ENCODE measurements around the gene UROD. TPM values are rescaled to one million over a fixed set of nuclear protein-coding genes. Genes with fewer than 3 reads are reported as not detected.
"Not testable (repeated sequence)": the region's sequence is repeated elsewhere in the genome, so short reads cannot be mapped to it uniquely, and the experiment has no call there.

Gene UROD
- total RNA-seq, 1 experiment from 2014 or later, result 76.9 TPM

DNA sequence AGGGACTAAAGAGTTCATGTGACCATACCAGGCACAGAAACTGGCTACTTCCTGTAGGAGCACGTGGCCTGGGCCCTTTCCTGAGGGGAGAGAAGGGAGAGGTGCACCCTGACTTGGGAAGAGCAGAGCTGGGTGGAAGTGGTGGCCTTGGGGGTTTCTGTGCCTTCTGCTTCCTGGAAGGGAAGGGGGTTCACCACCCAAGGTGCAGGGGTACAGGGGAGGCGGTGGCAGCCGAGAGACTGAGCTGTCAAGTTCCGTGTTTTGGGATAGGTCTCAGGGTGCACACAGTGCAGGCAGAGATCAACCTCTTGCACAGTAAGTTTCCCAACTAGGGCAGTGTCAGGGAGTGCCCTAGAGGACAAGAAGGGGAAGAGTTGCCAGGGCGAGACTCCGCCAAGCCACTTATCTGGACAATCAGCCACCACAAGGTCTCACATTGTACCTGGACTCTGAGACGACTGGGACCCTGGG, 11.0 kb upstream of the UROD start:
- POLR2A ChIA-PET, result interaction anchor here (1.0 to 2.2 kb wide), 2 partner anchors 10 to 12 kb away, joined by 5 to 6 read pairs; partner anchors contain the start of gene HECTD3
- Mint-ChIP-seq H3K9me3 (ENCODE audit: unreplicated experiment) (no peaks in the 10 kb centered on the region), H3K27ac (ENCODE audit: low read depth, unreplicated experiment) (no peak overlapping the region), H3K4me1 (ENCODE audit: insufficient read depth, unreplicated experiment) (no peaks in the 10 kb centered on the region), H3K36me3 (ENCODE audit: insufficient read depth, unreplicated experiment) (peaks cover 34% of the 10 kb centered on the region), H3K27me3 (ENCODE audit: insufficient read depth, unreplicated experiment) (no peaks in the 10 kb centered on the region), H3K4me3 (ENCODE audit: unreplicated experiment) (no peak overlapping the region)
- TF ChIP-seq, protein P1, sequence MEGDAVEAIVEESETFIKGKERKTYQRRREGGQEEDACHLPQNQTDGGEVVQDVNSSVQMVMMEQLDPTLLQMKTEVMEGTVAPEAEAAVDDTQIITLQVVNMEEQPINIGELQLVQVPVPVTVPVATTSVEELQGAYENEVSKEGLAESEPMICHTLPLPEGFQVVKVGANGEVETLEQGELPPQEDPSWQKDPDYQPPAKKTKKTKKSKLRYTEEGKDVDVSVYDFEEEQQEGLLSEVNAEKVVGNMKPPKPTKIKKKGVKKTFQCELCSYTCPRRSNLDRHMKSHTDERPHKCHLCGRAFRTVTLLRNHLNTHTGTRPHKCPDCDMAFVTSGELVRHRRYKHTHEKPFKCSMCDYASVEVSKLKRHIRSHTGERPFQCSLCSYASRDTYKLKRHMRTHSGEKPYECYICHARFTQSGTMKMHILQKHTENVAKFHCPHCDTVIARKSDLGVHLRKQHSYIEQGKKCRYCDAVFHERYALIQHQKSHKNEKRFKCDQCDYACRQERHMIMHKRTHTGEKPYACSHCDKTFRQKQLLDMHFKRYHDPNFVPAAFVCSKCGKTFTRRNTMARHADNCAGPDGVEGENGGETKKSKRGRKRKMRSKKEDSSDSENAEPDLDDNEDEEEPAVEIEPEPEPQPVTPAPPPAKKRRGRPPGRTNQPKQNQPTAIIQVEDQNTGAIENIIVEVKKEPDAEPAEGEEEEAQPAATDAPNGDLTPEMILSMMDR (IDR thresholded peaks at IDR 0.05; ENCODE audit: unreplicated experiment), result no peak
- no TSS peak for BruUV-seq (replicated peaks)
- intact Hi-C loops (cut with micrococcal nuclease), result no loop called here
- no peak for DNase-seq (ENCODE audit: unreplicated experiment)
- CTCF ChIA-PET, result no interaction called here

DNA sequence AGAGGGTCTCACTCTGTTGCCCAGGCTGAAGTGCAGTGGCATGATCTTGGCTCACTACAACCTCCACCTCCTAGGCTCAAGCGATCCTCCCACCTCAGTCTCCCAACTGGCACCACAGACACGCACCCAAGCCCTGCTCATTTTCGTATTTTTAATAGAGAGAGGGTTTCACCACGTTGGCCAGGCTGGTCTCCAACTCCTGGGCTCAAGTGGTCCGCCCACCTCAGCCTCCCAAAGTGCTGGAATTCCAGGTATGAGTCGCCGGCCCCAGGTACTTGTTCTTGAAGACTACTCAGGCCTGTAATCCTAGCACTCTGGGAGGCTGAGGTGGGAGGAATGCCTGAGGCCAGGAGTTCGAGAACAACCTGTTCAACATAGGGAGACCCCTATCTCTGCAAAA, 10.5 kb upstream of the UROD start:
- BruUV-seq (replicated peaks); H3K27me3 Mint-ChIP-seq (ENCODE audit: insufficient read depth, unreplicated experiment); H3K27ac Mint-ChIP-seq (ENCODE audit: low read depth, unreplicated experiment); H3K4me1 Mint-ChIP-seq (ENCODE audit: insufficient read depth, unreplicated experiment); H3K4me3 Mint-ChIP-seq (ENCODE audit: unreplicated experiment); DNase-seq (ENCODE audit: unreplicated experiment); H3K9me3 Mint-ChIP-seq (ENCODE audit: unreplicated experiment); intact Hi-C loops (cut with micrococcal nuclease): not testable (repeated sequence)
- ChIA-PET POLR2A (interaction anchor here (2.2 kb wide), 1 partner anchor 11 kb away, joined by 5 read pairs; no protein-coding TSS in a partner anchor), CTCF (interaction anchor here (1.8 kb wide), 1 partner anchor 13 kb away, joined by 7 read pairs; no protein-coding TSS in a partner anchor)
- peaks cover 39% of the 10 kb centered on the region for H3K36me3 Mint-ChIP-seq (ENCODE audit: insufficient read depth, unreplicated experiment)

DNA sequence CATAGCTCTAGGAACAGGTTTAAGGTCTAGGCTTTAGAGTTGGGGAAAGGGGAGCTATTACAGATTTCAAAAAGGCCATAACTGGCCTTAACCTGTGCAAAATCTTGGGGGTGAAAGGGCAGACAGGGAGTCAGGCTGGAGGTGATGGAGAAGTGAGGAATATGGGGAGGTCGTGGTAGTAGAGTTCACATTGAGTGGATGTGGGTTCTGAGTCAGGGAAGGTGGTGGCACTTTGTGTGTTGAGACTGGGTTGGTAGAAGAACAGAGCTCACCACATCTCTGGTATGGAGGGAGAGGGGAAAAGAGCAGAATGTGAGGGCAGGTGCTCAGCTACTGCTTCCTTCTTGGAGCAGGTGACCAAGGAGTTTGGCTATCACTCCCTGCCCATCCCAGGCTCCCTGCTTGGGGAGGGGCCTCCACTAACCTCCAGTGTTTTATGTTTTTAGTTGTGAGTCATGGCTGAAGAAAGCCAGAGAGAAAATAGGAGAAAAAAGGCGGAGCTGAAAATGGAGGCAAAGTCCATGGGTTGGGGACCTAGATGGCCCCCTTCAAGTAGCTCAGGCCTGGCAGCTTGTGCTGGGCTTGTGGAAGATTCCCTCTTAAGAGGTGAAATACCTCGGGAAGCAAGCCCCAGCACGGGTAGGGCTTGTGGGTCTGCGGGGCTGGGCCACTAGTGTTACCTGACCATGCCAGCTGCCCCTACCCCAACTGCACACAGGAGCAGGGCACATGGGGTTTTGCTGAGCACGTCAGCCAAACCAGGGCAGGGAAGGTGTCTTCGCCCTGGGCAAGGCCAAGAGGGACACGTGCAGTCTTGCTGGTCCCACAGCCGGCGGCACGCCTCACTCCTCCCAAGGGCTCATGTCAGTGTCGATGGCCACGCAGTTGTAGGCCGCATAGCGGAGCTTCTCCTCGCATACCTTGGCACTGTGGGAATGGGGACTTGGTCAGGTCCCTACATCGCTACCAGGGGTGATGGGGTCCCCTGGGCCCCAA, 9.1 kb upstream of the UROD start:
- Mint-ChIP-seq H3K27ac (ENCODE audit: low read depth, unreplicated experiment) (no peak overlapping the region), H3K4me3 (ENCODE audit: unreplicated experiment) (no peak overlapping the region), H3K27me3 (ENCODE audit: insufficient read depth, unreplicated experiment) (no peaks in the 10 kb centered on the region), H3K4me1 (ENCODE audit: insufficient read depth, unreplicated experiment) (no peaks in the 10 kb centered on the region), H3K9me3 (ENCODE audit: unreplicated experiment) (no peaks in the 10 kb centered on the region), H3K36me3 (ENCODE audit: insufficient read depth, unreplicated experiment) (peaks cover 44% of the 10 kb centered on the region)
- BruUV-seq (replicated peaks), result no TSS peak
- ChIA-PET CTCF (interaction anchor here (0.6 to 1.8 kb wide), 4 partner anchors 9 to 168 kb away, joined by 3 to 7 read pairs (median 4); partner anchors contain the start of gene UROD), POLR2A (no interaction called here)
- TF ChIP-seq, protein P1 (IDR thresholded peaks at IDR 0.05; ENCODE audit: unreplicated experiment), result no peak
- intact Hi-C loops (cut with micrococcal nuclease), result no loop called here
- no peak for DNase-seq (ENCODE audit: unreplicated experiment)

DNA sequence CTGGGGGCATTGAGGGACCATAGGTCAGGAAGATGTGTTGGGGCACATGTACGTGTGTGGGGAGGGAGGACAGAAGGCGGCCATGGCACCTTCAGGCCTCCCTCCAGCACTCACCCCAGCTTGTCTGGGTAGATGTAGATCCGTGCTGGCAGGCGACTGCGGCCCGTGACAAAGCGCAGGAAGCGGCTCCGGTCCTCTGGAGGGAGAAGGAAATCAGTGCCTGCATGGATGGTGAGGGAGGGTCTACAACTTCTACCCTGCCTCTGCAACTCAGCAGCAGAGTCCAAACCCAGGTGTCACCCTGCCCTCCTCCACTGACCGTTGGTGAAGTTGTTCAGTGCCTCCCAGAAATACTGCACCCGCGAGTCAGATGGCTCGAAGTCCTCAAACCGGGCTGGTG, 8.3 kb upstream of the UROD start:
- no peak overlapping the region for H3K4me3 Mint-ChIP-seq (ENCODE audit: unreplicated experiment)
- no peak overlapping the region for H3K27ac Mint-ChIP-seq (ENCODE audit: low read depth, unreplicated experiment)
- ChIA-PET POLR2A (no interaction called here), CTCF (interaction anchor here (0.6 to 1.8 kb wide), 3 partner anchors 11 to 168 kb away, joined by 3 to 7 read pairs (median 3); no protein-coding TSS in a partner anchor)
- BruUV-seq (replicated peaks), result TSS peak; percentile 9
- H3K36me3 Mint-ChIP-seq (ENCODE audit: insufficient read depth, unreplicated experiment), result peaks cover 44% of the 10 kb centered on the region
- H3K9me3 Mint-ChIP-seq (ENCODE audit: unreplicated experiment), result no peaks in the 10 kb centered on the region
- intact Hi-C loops (cut with micrococcal nuclease), result no loop called here
- TF ChIP-seq, protein P1 (IDR thresholded peaks at IDR 0.05; ENCODE audit: unreplicated experiment), result no peak
- no peak for DNase-seq (ENCODE audit: unreplicated experiment)
- no peaks in the 10 kb centered on the region for H3K27me3 Mint-ChIP-seq (ENCODE audit: insufficient read depth, unreplicated experiment)
- no peaks in the 10 kb centered on the region for H3K4me1 Mint-ChIP-seq (ENCODE audit: insufficient read depth, unreplicated experiment)

Data from MCF 10A (cell line).